ENCODE measurements around the gene NT5C2.
"Not testable (repeated sequence)": the region's sequence is repeated elsewhere in the genome, so short reads cannot be mapped to it uniquely, and the experiment has no call there.

NT5C2 gene

GRCh38 chr10:103080891-103081581, 112.0 kb downstream of the NT5C2 start:
- no peak for DNase-seq

GRCh38 chr10:103079946-103080345, 113.1 kb downstream of the NT5C2 start:
- no peak for DNase-seq

- no peak for DNase-seq
Measured at GRCh38 chr10:103079100-103079499, 114.0 kb downstream of the NT5C2 start.

- no peak for DNase-seq
Measured at GRCh38 chr10:103078676-103079075, 114.4 kb downstream of the NT5C2 start.

- no peak for DNase-seq
Measured at GRCh38 chr10:103078309-103078615, 114.8 kb downstream of the NT5C2 start.

GRCh38 chr10:103077491-103078308, 115.4 kb downstream of the NT5C2 start:
- no peak for DNase-seq

GRCh38 chr10:103077020-103077419, 116.1 kb downstream of the NT5C2 start:
- DNase-seq, result no peak

- DNase-seq, result no peak
Measured at GRCh38 chr10:103072891-103073290, 120.2 kb downstream of the NT5C2 start.

GRCh38 chr10:103072276-103072675, 120.8 kb downstream of the NT5C2 start:
- no peak for DNase-seq

GRCh38 chr10:103069453-103070331, 123.4 kb downstream of the NT5C2 start:
- peak; percentile 47 for DNase-seq

GRCh38 chr10:103067956-103068355, 125.1 kb downstream of the NT5C2 start:
- no peak for DNase-seq

GRCh38 chr10:103067484-103067883, 125.6 kb downstream of the NT5C2 start:
- no peak for DNase-seq

GRCh38 chr10:103067099-103067477, 126.0 kb downstream of the NT5C2 start:
- DNase-seq, result not testable (repeated sequence)

- DNase-seq, result no peak
Measured at GRCh38 chr10:103066141-103067098, 126.7 kb downstream of the NT5C2 start.

GRCh38 chr10:103064956-103065355, 128.1 kb downstream of the NT5C2 start:
- no peak for DNase-seq

GRCh38 chr10:103062854-103063590, 130.1 kb downstream of the NT5C2 start:
- no peak for DNase-seq

- DNase-seq, result no peak
Measured at GRCh38 chr10:103060575-103060974, 132.5 kb downstream of the NT5C2 start.

GRCh38 chr10:103058034-103058433, 135.0 kb downstream of the NT5C2 start:
- DNase-seq, result no peak

GRCh38 chr10:103055105-103055504, 138.0 kb downstream of the NT5C2 start:
- DNase-seq, result no peak

- no peak for DNase-seq
Measured at GRCh38 chr10:103054621-103055020, 138.5 kb downstream of the NT5C2 start.

Measured in NCI-H1105 treated with DMSO at 0.1 percent for 48 hours (cell line).